Measurements from ENCODE around the gene ZNF628.

GRCh38 chr19:55473225-55474012 is 3.0 kb upstream of the ZNF628 start:
- TF ChIP-seq CTCF (IDR thresholded peaks at IDR 0.05; ENCODE audit: low read depth, low read length, poor library complexity, severe bottlenecking) (no peak), EZH2phosphoT487 (IDR thresholded peaks at IDR 0.05; ENCODE audit: borderline replicate concordance, low read length) (no peak)

All from DOHH2 (cell line).